NOMO-1 (cell line): ENCODE measurements around the gene NOS2.
"Not testable (repeated sequence)": the region's sequence is repeated elsewhere in the genome, so short reads cannot be mapped to it uniquely, and the experiment has no call there.

Source experiments
- DNase-seq, 2 experiments: peaks; one replicate each; lab custom pipeline; 2025; ENCODE audit not compliant: unreplicated experiment in 2 of 2; lab: John Stamatoyannopoulos, UW

The NOS2 gene

DNA sequence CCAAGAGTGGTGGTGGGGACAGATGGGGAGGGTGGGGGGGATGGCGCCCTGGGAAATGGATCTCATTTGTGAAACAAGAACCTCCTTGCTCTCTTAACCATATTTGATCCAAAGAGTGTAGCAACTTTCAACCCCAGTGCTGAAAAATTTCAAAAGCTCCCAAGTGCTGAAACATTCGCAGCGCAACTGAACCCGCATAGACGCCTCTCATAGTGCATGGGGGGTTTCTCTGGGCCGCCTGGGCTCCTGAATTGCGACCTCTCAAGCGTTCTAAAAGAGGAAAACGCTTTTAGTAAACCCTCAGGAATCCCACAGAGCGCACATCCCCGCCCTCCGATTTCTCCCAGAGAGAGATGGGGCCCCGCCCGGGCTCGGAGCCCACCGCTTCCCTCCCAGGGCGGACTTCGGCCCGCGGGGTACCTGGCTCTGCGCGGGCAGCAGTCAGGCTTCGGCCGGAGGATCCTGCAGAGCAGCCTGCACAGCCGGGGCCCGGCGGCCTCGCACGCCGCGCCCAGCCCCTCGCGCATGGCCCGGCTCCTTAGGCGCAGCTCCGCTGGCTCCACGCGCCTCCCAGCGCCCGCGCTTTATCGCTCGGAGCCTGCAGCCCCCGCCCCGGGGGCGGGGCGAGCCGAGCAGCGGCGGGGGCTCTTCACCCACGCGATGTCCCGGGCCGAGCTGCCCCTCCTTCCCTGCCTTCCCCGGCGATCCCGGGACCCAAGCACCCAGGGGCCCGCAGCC lies 7.0 kb downstream of the NOS2 start:
- DNase-seq = no peak

DNA sequence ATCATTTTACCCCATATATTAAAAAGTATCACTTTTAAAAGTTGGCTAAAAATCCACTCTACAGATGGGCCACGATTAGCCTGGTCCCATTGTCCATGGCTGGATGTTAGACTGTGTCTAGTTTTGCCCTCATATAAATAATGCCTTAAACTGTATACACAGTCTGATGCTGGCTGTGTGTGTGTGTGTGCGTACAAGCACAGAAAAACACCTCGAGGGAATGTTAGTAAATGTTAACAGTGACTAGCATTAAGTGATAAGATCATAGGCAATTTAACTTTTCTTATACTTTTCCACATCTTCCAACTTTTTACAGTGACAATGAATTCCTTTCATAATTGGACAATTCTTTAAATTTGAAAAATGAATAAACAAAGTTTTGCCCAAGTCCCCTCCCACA lies 8.2 kb downstream of the NOS2 start:
- DNase-seq = no peak

DNA sequence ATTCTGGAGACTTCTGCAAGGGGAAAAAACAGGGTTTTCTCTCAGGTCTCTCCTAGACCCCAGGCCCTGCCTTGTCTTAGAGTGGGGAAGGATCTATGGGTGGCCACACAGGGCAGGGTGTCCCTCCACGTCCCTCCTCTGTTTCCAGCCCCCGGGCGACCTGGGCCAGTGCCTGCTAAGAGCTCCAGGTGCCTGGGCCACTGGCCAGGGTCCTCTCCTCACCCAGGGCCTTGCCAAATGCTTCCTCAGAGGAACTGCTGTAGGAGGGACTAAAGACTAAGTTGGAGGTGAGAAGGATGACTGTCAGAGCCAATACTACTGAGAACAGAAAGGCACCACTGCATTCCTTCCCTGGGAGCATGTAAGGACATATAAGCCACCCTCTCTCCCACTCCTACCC lies 11.4 kb downstream of the NOS2 start:
- DNase-seq = no peak

DNA sequence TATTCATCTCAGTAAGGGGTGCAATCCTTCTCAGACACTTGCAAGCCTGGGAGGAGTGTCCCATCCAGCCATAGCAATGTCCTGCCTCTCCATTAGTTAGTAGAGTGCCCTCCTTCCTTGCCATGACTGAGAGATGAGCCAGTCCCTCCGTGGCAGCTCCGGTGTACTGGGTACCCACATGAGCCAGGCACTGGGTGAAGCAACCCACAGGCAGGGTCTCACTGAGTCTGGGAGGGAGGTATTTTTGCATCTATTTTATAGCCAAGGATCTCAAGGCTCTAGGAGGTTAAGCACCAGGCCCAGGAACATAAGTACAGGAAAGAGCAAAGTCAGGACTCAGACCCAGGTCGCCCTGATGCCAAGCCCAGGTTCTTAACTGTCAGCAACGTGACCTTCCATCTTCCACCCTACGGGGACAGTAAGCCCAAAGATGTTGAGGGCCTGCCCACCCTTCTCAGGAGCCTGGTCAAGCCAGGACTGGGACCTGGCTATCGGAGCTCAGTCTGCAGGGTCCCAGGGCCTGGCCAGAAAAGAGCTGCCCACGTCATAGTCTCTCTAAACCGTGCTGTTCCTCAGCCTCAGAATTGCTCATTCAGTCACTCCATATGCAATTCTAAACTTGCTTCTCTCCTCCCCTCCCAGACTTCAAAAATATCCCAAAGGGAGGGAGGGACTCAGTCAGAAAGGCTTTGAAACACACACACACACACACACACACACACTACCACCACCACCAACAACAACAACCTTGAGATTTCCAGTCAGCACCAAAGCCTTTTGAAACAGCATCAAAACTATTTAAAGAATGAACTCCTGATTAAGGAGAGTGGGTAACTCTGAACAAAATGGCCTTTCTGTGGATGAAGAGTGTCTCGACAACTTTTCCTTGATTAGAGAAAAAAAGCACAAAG lies 16.6 kb downstream of the NOS2 start:
- no peak for DNase-seq

DNA sequence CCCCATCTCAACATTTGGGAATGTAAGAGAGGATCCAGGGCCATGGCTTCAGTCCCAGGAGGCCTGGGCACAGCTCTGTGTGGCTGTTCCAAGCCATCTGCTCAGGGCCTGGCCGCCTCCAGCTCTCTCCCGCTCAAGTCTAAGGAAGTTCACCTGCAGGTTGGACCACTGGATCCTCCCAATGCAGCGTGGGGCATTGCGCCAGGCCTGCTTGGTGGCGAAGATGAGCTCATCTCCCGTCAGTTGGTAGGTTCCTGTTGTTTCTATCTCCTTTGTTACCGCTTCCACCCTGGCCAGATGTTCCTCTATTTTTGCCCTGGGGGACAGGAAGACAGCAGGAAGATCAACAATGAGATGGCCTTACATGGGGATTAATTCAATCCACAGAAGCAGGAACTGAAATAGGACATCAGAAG lies 17.5 kb downstream of the NOS2 start:
- DNase-seq = peak; percentile 19 to 28

DNA sequence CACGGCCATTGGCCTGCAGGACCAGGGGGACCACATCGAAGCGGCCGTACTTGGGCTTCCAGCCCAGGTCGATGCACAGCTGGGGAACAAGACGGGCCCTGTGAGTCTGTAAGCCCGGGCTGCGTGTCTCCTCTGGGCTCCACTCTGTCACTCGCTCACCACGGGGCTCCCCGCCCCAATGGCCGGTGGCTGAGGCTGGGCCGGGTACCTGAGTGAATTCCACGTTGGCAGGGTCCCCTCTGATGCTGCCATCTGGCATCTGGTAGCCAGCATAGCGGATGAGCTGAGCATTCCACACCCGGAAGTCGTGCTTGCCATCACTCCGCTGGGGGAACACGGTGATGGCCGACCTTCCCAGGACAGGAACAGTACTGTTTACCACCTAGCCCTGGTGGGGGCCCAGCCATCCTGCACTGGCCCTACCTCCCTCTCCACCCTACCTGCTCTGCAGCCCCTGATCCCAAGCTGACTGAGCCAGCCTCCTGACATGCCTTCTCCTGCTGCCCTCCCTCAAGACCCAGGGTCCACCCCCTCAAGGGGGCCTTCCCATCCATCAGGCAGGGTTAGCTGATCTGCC lies 19.4 kb downstream of the NOS2 start:
- no peak for DNase-seq

GRCh38 chr17:27780092-27780827 lies 20.1 kb downstream of the NOS2 start:
- DNase-seq = no peak

DNA sequence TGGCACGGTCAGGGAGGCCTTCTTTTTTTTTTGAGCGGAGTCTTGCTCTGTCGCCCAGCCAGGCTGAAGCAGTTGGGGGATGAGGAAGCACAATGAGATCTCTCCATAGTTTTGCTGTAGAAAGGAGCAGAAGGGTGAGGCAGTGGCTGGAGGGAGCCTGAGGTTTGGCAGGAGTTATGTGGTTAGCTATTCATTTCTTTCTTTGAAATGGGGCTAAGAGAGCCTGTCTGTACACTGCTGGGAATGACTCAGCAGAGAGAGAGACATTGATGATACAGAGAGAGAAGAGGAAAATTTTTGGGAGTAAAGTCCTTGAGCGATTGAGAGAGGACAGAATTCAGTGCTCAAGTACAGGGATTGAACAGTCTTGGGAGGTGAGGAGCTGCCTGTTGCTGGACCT lies 22.1 kb downstream of the NOS2 start:
- DNase-seq = no peak

DNA sequence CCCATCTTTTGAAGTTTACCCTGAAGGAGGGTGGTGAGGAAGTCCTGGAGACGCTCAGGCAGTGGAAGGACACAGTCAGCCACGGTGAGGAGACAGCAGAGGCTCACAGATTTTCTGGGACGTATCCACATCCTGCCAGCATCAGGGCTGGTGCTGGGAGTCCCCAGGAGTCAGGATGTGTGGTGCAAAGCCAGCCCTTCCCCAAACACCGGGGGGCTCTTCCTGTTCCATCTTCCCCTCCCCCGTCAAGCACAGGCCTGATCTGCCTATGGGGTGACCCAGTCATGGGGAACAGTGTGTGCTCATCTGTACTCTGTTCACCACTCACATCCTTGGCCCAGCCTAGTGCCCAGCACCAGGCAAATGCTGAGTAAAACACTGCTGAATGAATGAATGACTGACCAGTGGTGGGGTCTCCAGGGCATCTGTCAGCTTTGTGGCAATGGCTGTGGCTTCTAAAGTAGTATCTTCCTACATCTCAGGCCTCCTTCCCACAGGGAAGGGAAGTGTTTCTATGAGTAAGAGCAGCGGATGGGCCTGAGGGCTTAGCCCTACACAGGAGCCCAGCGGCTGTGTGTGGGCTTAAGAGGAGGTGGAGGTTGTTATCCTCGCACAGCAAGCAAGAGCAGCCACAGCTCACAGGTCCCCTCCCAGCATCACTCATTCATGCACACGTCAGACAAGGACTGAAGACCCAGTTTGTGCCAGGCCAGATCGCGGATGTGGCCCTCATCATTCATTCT lies 23.3 kb downstream of the NOS2 start:
- no peak for DNase-seq

DNA sequence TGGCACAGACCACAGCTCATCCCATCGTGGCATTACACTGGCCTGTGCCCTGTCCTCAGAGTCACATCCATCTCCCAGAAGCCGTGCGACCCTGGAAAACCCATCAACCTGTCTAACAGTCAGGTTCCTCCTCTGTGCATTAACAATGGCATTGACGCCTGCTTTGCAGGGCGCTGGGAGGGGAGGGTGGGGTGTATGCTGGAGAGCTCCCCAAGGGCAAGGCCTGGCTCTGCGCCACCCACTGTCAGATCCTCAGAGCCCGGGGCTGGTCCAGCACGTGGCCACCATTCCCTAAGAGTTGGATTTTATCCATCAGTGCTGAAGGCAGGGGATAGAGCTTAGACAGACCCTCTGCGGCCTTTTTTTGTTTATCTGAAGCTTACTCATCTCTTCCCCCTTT lies 28.7 kb downstream of the NOS2 start:
- DNase-seq = no peak

DNA sequence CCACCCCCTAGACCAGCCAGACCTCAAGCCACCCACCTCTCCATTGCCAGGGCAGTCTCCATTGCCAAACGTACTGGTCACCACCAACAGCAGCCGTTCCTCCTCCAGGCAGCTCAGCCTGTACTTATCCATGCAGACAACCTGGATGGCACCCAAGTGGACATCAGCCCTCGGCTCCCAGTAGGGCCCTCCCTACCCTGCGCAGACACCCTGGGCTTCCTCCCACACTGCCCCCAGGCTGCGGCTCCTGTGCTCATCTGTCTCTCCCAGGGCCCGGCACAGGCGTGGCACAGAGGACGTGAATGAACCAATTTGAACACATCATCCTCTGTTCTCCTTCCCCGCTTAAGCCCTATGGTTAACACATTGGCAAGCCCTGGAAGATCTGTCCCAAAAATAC lies 29.5 kb downstream of the NOS2 start:
- DNase-seq = no peak

GRCh38 chr17:27768858-27769410 lies 31.4 kb downstream of the NOS2 start:
- no peak for DNase-seq

DNA sequence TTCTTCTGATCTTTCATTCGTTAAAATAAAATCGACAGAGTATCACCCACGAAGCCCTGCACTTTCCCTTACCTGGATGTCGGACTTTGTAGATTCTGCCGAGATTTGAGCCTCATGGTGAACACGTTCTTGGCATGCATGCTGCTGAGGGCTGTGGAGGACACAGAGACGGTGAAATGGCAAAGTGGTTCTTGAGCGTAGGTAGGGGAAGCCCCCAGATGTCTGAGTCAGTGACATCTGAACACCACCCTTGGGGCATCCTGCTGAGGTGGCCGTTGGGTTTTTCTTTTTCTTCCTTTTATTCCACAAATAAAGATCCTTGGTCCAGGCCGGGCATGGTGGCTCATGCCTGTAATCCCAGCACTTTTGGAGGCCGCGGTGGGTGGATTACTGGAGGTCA lies 33.9 kb downstream of the NOS2 start:
- no peak for DNase-seq

DNA sequence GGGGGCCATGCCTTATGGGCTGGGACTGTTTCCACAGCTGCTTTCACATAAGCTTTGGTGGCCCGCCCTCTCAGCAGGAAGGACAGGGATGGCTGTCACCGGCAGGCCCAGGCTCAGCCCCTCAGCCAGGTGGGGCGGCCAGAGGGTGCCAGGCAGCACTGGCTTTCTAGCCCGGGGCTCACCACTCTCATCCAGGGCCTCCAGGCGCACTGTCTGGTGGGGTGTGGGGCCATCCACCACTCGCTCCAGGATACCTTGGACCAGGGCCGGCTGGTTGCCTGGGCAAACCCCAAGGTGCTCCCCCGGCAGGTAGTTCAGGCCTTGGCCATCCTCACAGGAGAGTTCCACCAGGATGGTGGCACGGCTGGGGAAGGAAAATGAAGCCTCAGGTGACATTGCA lies 35.0 kb downstream of the NOS2 start:
- no peak for DNase-seq

GRCh38 chr17:27764589-27764988 lies 35.7 kb downstream of the NOS2 start:
- no peak for DNase-seq

GRCh38 chr17:27762527-27763305 lies 37.6 kb downstream of the NOS2 start:
- peak in 1 of 2 experiments; percentile 11 for DNase-seq

GRCh38 chr17:27760931-27761330 lies 39.4 kb downstream of the NOS2 start:
- not testable (repeated sequence) for DNase-seq

- peak in 1 of 2 experiments; percentile 26 for DNase-seq
Measured at GRCh38 chr17:27760069-27760885, 40.1 kb downstream of the NOS2 start.
